ENCODE measurements around the gene LMAN2.

LMAN2 gene

GRCh38 chr5:177328545-177329231 lies 22.8 kb downstream of the LMAN2 start:
- H2AFZ ChIP-seq (ENCODE audit: low read length): no peak overlapping the region
- no peak for TF ChIP-seq CTCF (conservative IDR thresholded peaks at IDR 0.05; ENCODE audit: low read length)
- no peak for TF ChIP-seq EZH2phosphoT487 (IDR thresholded peaks at IDR 0.05; ENCODE audit: borderline replicate concordance)
- H3K4me2 ChIP-seq (ENCODE audit: low read depth, low read length, poor library complexity, severe bottlenecking): no peak overlapping the region
- no peak overlapping the region for H3K4me3 ChIP-seq (ENCODE audit: low read length, poor library complexity, severe bottlenecking)
- H3K9ac ChIP-seq (ENCODE audit: low read depth, low read length, poor library complexity, severe bottlenecking): no peak overlapping the region
- peaks cover 8% of the 10 kb centered on the region; the same call in 1 of the 2 replicates for H3K36me3 ChIP-seq (ENCODE audit: insufficient read depth, low read length)
- H4K20me1 ChIP-seq (ENCODE audit: insufficient read depth, low read length, poor library complexity, severe bottlenecking): no peaks in the 10 kb centered on the region
- H3K79me2 ChIP-seq (ENCODE audit: insufficient read depth, low read length): no peaks in the 10 kb centered on the region
- H3K27me3 ChIP-seq (ENCODE audit: insufficient read depth, low read length, poor library complexity, severe bottlenecking): no peaks in the 10 kb centered on the region
- H3K9me3 ChIP-seq (ENCODE audit: insufficient read depth, low read depth, low read length): no peaks in the 10 kb centered on the region
- H3F3A ChIP-seq (ENCODE audit: low read depth): no peaks in the 10 kb centered on the region
- no peaks in the 10 kb centered on the region for H3K9me2 ChIP-seq (replicated peaks; ENCODE audit: low read depth, low read length)
- peaks cover 16% of the 10 kb centered on the region for H3K4me1 ChIP-seq (ENCODE audit: insufficient read depth, low read length, poor library complexity, severe bottlenecking)

GRCh38 chr5:177327539-177328522 lies 23.6 kb downstream of the LMAN2 start:
- Histone ChIP-seq H3K9me2 (replicated peaks; ENCODE audit: low read depth, low read length) (no peaks in the 10 kb centered on the region), H3K36me3 (ENCODE audit: insufficient read depth, low read length) (no peaks in the 10 kb centered on the region; the same call in 1 of the 2 replicates), H3K4me2 (ENCODE audit: low read depth, low read length, poor library complexity, severe bottlenecking) (no peak overlapping the region), H4K20me1 (ENCODE audit: insufficient read depth, low read length, poor library complexity, severe bottlenecking) (no peaks in the 10 kb centered on the region), H3K9me3 (ENCODE audit: insufficient read depth, low read depth, low read length) (no peaks in the 10 kb centered on the region), H3K27me3 (ENCODE audit: insufficient read depth, low read length, poor library complexity, severe bottlenecking) (no peaks in the 10 kb centered on the region), H3K4me3 (ENCODE audit: low read length, poor library complexity, severe bottlenecking) (no peak overlapping the region), H3F3A (ENCODE audit: low read depth) (no peaks in the 10 kb centered on the region), H3K9ac (ENCODE audit: low read depth, low read length, poor library complexity, severe bottlenecking) (no peak overlapping the region), H2AFZ (ENCODE audit: low read length) (no peak overlapping the region), H3K4me1 (ENCODE audit: insufficient read depth, low read length, poor library complexity, severe bottlenecking) (peaks cover 16% of the 10 kb centered on the region), H3K79me2 (ENCODE audit: insufficient read depth, low read length) (no peaks in the 10 kb centered on the region)
- TF ChIP-seq CTCF (conservative IDR thresholded peaks at IDR 0.05; ENCODE audit: low read length) (no peak), EZH2phosphoT487 (IDR thresholded peaks at IDR 0.05; ENCODE audit: borderline replicate concordance) (no peak)

GRCh38 chr5:177325868-177326381 lies 25.5 kb downstream of the LMAN2 start:
- no peak overlapping the region for H3K9ac ChIP-seq (ENCODE audit: low read depth, low read length, poor library complexity, severe bottlenecking)
- no peaks in the 10 kb centered on the region; the same call in 1 of the 2 replicates for H3K36me3 ChIP-seq (ENCODE audit: insufficient read depth, low read length)
- H3K79me2 ChIP-seq (ENCODE audit: insufficient read depth, low read length): no peaks in the 10 kb centered on the region
- no peaks in the 10 kb centered on the region for H4K20me1 ChIP-seq (ENCODE audit: insufficient read depth, low read length, poor library complexity, severe bottlenecking)
- no peaks in the 10 kb centered on the region for H3K9me3 ChIP-seq (ENCODE audit: insufficient read depth, low read depth, low read length)
- no peak overlapping the region for H3K4me3 ChIP-seq (ENCODE audit: low read length, poor library complexity, severe bottlenecking)
- no peaks in the 10 kb centered on the region for H3F3A ChIP-seq (ENCODE audit: low read depth)
- TF ChIP-seq CTCF (conservative IDR thresholded peaks at IDR 0.05; ENCODE audit: low read length) (no peak), EZH2phosphoT487 (IDR thresholded peaks at IDR 0.05; ENCODE audit: borderline replicate concordance) (no peak)
- H3K9me2 ChIP-seq (replicated peaks; ENCODE audit: low read depth, low read length): no peaks in the 10 kb centered on the region
- no peak overlapping the region for H2AFZ ChIP-seq (ENCODE audit: low read length)
- no peaks in the 10 kb centered on the region for H3K27me3 ChIP-seq (ENCODE audit: insufficient read depth, low read length, poor library complexity, severe bottlenecking)
- no peak overlapping the region for H3K4me2 ChIP-seq (ENCODE audit: low read depth, low read length, poor library complexity, severe bottlenecking)
- H3K4me1 ChIP-seq (ENCODE audit: insufficient read depth, low read length, poor library complexity, severe bottlenecking): peaks cover 5% of the 10 kb centered on the region
